Panc1 (cell line): ENCODE measurements around the gene SASH3. TPM values are rescaled to one million over a fixed set of nuclear protein-coding genes. Genes with fewer than 3 reads are reported as not detected.

Experiments used
- ATAC-seq: fragments of 200-7000 bp; cut with Tn5 transposase; 2 replicates; pipeline ENCODE4 v1.9.1; 2020; ENCODE audit warnings: mild to moderate bottlenecking, moderate library complexity
- BruUV-seq: library from RNA; stranded (reverse); fragments of 400-500 nt; replicated peaks from 2 replicates; lab custom pipeline; 2021; lab: Mats Ljungman, UMichigan
- CTCF ChIA-PET: fragments of 300-600 bp; sonication (Branson Sonifier 250); formaldehyde crosslinking; loops from one replicate; lab custom pipeline; 2022; ENCODE audit warnings: antibody characterized with exemption; lab: Charles Lee
- POLR2A ChIA-PET: fragments of 300-600 bp; sonication (Branson Sonifier 250); formaldehyde crosslinking; loops from one replicate; lab custom pipeline; 2022; ENCODE audit warnings: antibody characterized with exemption; lab: Charles Lee
- DNase-seq: peaks from one replicate; pipeline ENCODE4 v3.0.0-alpha.2; 2010; ENCODE audit warnings: low read depth, low spot score
- H3K27ac ChIP-seq: 2 replicates; pipeline ENCODE4 v1.5.1; 2011; ENCODE audit warnings: mild to moderate bottlenecking, low read length, inconsistent platforms
- H3K27me3 ChIP-seq: fragments of 200-500 bp; sonication (Bioruptor generic); 2 replicates; pipeline ENCODE4 v1.6.0; 2014; ENCODE audit warnings: low read length, inconsistent platforms; ENCODE audit not compliant: control insufficient read depth, insufficient read depth
- H3K36me3 ChIP-seq: fragments of 200-500 bp; sonication (Bioruptor generic); 2 replicates; pipeline ENCODE4 v1.5.1; 2014; ENCODE audit warnings: inconsistent platforms, mild to moderate bottlenecking, low read length, moderate library complexity; ENCODE audit not compliant: control insufficient read depth, insufficient read depth
- H3K4me1 ChIP-seq: 2 replicates; pipeline ENCODE4 v1.5.1; 2011; ENCODE audit warnings: inconsistent platforms, mild to moderate bottlenecking, low read length, moderate library complexity; ENCODE audit not compliant: control insufficient read depth, insufficient read depth
- H3K4me3 ChIP-seq, 2 experiments: 2 replicates each; pipeline ENCODE4 v1.5.1; 2011 to 2012; ENCODE audit warnings: low read depth in 2 of 2, low read length in 2 of 2, mild to moderate bottlenecking in 2 of 2, inconsistent platforms in 1 of 2, moderate library complexity in 1 of 2
- H3K9me3 ChIP-seq: fragments of 200-500 bp; sonication (Bioruptor generic); 2 replicates; pipeline ENCODE4 v1.5.1; 2014; ENCODE audit warnings: low read depth, mild to moderate bottlenecking, inconsistent platforms, low read length, moderate library complexity; ENCODE audit not compliant: control insufficient read depth, insufficient read depth
- CTCF ChIP-seq: fragments of 450-650 bp; IDR thresholded peaks from 2 replicates; pipeline ENCODE4 v1.5.1; 2017; ENCODE audit warnings: mild to moderate bottlenecking
- POLR2AphosphoS5 ChIP-seq: IDR thresholded peaks from 2 replicates; pipeline ENCODE4 v1.6.1; 2012; ENCODE audit warnings: mild to moderate bottlenecking, low read depth, low read length, moderate library complexity
- SIN3A ChIP-seq: IDR thresholded peaks from 2 replicates; pipeline ENCODE4 v1.6.1; 2012; ENCODE audit warnings: low read depth, mild to moderate bottlenecking, low read length, moderate library complexity, borderline replicate concordance; ENCODE audit not compliant: insufficient read depth
- TCF7L2 ChIP-seq: IDR thresholded peaks from 2 replicates; pipeline ENCODE4 v1.6.1; 2011; ENCODE audit warnings: mild to moderate bottlenecking, low read depth, low read length, inconsistent platforms
- in situ Hi-C: cut with HindIII; loops from 2 replicates; pipeline ENCODE4 v1.10.0; 2016; ENCODE audit warnings: low sequenced_read_pairs, low pct_unique_long_range_greater_than_20kb
- intact Hi-C: fragments of 100-400 bp; cut with micrococcal nuclease; formaldehyde crosslinking; loops from one replicate; pipeline ENCODE4 v1.10.0; 2022; ENCODE audit not compliant: unreplicated experiment
- total RNA-seq: library from RNA; stranded (reverse); gene quantifications from one replicate; pipeline ENCODE4 v1.2.1, GENCODE V29; 2021; ENCODE audit not compliant: unreplicated experiment
- TF ChIP-seq, protein P1 (sequence below), 2 experiments: IDR thresholded peaks; 2 replicates each; pipeline ENCODE4 v1.6.1; 2011 to 2012; ENCODE audit warnings: low read depth in 2 of 2, control low read depth in 1 of 2, low read length in 1 of 2, mild to moderate bottlenecking in 1 of 2, moderate library complexity in 1 of 2; ENCODE audit not compliant: insufficient read depth in 1 of 2

Gene SASH3
- total RNA-seq, 1 experiment from 2014 or later: 0.33 TPM

GRCh38 chrX:129754056-129755024 lies 25.4 kb upstream of the SASH3 start:
- no peak for ATAC-seq
- Histone ChIP-seq H3K9me3 (no peaks in the 10 kb centered on the region), H3K27me3 (no peaks in the 10 kb centered on the region), H3K36me3 (no peaks in the 10 kb centered on the region), H3K4me1 (peaks cover 2% of the 10 kb centered on the region; the same call in 1 of the 2 replicates), H3K27ac (no peak overlapping the region), H3K4me3 (no peak overlapping the region)
- CTCF ChIA-PET: no interaction called here
- BruUV-seq: no TSS peak
- POLR2A ChIA-PET: no interaction called here
- no peak for DNase-seq
- TF ChIP-seq CTCF: peak; percentile 75
- TF ChIP-seq POLR2AphosphoS5: no peak
- intact Hi-C loops: no loop called here
- in situ Hi-C loops: no loop called here

DNA sequence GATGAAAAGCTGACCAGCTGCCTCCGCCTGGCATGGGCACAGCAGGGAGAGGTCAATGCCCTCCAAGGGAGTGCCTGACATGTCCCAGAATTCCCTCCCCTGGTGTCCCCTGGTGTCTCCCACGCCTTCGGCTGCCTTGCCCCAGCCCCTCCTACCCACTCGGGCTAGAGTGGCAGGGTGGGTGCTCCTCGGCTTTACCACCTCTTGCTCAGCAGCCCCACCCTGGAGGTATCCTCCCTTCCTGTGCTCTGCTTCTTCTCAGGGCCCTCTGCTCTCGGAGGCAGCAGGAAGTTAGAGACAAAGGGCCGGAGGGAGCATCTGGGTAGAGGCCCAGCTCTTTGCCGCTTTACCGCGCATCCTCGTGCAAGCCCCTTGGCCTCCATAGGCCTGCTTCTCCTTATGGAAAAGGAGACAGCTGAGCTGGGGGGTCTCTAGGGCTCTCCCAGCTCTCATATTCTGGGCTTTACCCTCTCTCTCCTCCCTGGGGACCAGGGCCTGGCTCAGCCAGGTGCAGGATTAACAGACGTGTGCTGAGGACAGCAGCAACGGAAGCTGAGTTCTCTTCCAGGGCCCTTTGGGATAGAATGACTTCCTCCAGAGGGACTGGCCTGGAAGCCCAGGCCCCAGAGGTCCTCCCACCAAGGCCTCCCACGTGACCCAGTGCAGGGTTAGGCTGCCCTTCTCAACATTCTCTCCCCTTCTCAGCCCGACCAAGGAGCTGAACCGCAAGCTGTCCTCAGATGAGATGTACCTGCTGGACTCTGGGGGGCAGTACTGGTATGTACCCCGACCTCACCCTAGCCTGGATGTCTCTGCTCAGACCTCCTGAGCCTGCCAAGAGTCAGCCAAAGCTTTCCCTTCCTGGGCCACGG lies 23.7 kb upstream of the SASH3 start:
- H3K4me1 ChIP-seq: peaks cover 4% of the 10 kb centered on the region; the same call in 1 of the 2 replicates
- ChIA-PET POLR2A (no interaction called here), CTCF (interaction anchor here (0.6 kb wide), 1 partner anchor 27 kb away, joined by 3 read pairs; no protein-coding TSS in a partner anchor)
- no TSS peak for BruUV-seq
- ATAC-seq (no peak), DNase-seq (no peak)
- no peaks in the 10 kb centered on the region for H3K9me3 ChIP-seq
- no peak overlapping the region for H3K4me3 ChIP-seq
- no peaks in the 10 kb centered on the region for H3K36me3 ChIP-seq
- in situ Hi-C loops: no loop called here
- intact Hi-C loops: no loop called here
- no peak overlapping the region for H3K27ac ChIP-seq
- H3K27me3 ChIP-seq: no peaks in the 10 kb centered on the region
- no peak for TF ChIP-seq SIN3A
- TF ChIP-seq CTCF: peak; percentile 11; the same call in 1 of the 2 replicates
- no peak for TF ChIP-seq POLR2AphosphoS5
- no peak for TF ChIP-seq TCF7L2
- TF ChIP-seq, protein P1, sequence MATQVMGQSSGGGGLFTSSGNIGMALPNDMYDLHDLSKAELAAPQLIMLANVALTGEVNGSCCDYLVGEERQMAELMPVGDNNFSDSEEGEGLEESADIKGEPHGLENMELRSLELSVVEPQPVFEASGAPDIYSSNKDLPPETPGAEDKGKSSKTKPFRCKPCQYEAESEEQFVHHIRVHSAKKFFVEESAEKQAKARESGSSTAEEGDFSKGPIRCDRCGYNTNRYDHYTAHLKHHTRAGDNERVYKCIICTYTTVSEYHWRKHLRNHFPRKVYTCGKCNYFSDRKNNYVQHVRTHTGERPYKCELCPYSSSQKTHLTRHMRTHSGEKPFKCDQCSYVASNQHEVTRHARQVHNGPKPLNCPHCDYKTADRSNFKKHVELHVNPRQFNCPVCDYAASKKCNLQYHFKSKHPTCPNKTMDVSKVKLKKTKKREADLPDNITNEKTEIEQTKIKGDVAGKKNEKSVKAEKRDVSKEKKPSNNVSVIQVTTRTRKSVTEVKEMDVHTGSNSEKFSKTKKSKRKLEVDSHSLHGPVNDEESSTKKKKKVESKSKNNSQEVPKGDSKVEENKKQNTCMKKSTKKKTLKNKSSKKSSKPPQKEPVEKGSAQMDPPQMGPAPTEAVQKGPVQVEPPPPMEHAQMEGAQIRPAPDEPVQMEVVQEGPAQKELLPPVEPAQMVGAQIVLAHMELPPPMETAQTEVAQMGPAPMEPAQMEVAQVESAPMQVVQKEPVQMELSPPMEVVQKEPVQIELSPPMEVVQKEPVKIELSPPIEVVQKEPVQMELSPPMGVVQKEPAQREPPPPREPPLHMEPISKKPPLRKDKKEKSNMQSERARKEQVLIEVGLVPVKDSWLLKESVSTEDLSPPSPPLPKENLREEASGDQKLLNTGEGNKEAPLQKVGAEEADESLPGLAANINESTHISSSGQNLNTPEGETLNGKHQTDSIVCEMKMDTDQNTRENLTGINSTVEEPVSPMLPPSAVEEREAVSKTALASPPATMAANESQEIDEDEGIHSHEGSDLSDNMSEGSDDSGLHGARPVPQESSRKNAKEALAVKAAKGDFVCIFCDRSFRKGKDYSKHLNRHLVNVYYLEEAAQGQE (IDR thresholded peaks at IDR 0.05; ENCODE audit: insufficient read depth in 1 of 2, low read depth in 2 of 2, low read length in 1 of 2): no peak
